Activated naive CD8-positive, alpha-beta T cell treated with anti-CD3 and anti-CD28 coated beads for 36 hours (primary cell): ENCODE results near the gene RCCD1. TPM values are rescaled to one million over a fixed set of nuclear protein-coding genes. Genes with fewer than 3 reads are reported as not detected.

Source experiments
- DNase-seq: peaks from one replicate; pipeline ENCODE4 v3.0.0; 2021
- H3K27ac Mint-ChIP-seq: one replicate; pipeline ENCODE4 v1.8.0; 2022; ENCODE audit warnings: mild to moderate bottlenecking, moderate library complexity, mixed read lengths
- H3K27me3 Mint-ChIP-seq: one replicate; pipeline ENCODE4 v1.8.0; 2022; ENCODE audit warnings: mild to moderate bottlenecking, mixed read lengths
- H3K36me3 Mint-ChIP-seq: one replicate; pipeline ENCODE4 v1.8.0; 2021; ENCODE audit warnings: mild to moderate bottlenecking, mixed read lengths
- H3K4me1 Mint-ChIP-seq: one replicate; pipeline ENCODE4 v1.8.0; 2021; ENCODE audit warnings: mixed read lengths
- H3K4me3 Mint-ChIP-seq: one replicate; pipeline ENCODE4 v1.8.0; 2022; ENCODE audit warnings: mild to moderate bottlenecking, moderate library complexity, mixed read lengths
- H3K9me3 Mint-ChIP-seq: one replicate; pipeline ENCODE4 v1.8.0; 2022; ENCODE audit warnings: mixed read lengths
- total RNA-seq, 2 experiments: library from RNA; stranded (reverse); gene quantifications; one replicate each; pipeline ENCODE4 v1.2.3, GENCODE V29; 2021

The RCCD1 gene
- total RNA-seq, 2 experiments from 2014 or later, result 23.3 to 23.6 TPM

DNA sequence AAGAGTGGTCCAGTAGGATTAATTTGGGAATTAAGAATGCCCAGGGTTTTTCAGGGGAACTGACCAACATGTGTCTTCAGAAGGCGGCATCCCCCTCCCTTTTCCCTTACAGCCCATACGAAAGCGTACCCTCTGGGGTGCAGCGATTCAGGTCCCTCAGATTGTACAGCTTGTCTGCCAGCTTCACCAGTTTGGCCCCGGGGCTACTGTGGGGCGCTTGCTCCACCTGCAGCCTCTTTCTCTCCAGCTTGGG lies 23.2 kb upstream of the RCCD1 start:
- peaks cover 45% of the 10 kb centered on the region for H3K4me1 Mint-ChIP-seq
- H3K27ac Mint-ChIP-seq, result peak overlapping the region; percentile 99
- no peaks in the 10 kb centered on the region for H3K9me3 Mint-ChIP-seq
- no peaks in the 10 kb centered on the region for H3K27me3 Mint-ChIP-seq
- H3K4me3 Mint-ChIP-seq, result peak overlapping the region; percentile 98
- H3K36me3 Mint-ChIP-seq, result peaks cover 15% of the 10 kb centered on the region
- no peak for DNase-seq

DNA sequence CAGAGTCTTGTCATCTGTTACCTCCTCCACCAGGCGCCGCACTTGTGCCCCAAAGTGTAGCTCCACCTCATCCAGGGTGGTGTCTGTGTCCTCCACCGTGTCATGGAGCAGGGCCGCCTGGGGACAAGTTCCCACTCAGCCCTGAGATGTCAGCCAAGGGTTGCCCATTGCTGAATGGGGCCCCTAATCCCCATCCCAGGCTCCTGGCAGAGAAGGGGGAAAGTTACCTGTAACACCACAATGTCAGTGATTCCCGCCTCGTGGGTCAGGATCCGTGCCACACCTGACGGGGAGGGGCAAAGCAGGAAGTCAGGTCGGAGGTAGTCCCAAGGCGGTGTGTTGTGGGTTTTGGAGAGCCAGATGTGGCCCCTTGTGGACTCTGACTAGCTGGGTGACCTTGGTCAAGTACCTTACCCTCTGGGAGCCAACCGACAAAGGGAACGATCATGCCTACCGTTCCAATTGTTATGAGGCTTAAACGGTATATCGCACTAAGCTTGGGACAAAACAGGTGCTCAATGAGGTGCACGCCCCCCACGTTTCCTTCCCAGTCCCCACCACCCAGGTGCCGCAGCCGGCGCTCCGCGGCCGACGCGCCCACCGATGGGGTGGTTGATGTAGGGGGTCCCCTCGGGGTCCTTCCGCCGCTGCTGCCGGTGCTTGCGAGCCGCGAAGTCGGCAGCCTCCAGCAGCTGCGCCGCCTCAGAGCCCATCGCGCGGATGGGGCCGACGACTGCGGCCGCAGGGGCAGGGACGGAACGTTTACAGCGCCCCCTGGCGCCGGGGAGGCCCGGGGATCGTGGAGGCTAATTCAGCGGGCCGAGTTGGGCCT lies 22.6 kb upstream of the RCCD1 start, which contains the start of gene HDDC3:
TSS of gene HDDC3 (minus strand) at position 722 of the 832 bp plus-strand sequence. CDS start at position 713, 9 bp downstream.
- no peaks in the 10 kb centered on the region for H3K27me3 Mint-ChIP-seq
- peaks cover 49% of the 10 kb centered on the region for H3K4me1 Mint-ChIP-seq
- peak within 1 kb of the TSS; percentile 98 for H3K4me3 Mint-ChIP-seq
- peaks cover 16% of the 10 kb centered on the region for H3K36me3 Mint-ChIP-seq
- no peaks in the 10 kb centered on the region for H3K9me3 Mint-ChIP-seq
- H3K27ac Mint-ChIP-seq, result peak within 1 kb of the TSS; percentile 99
- DNase-seq, result peak; percentile 92

DNA sequence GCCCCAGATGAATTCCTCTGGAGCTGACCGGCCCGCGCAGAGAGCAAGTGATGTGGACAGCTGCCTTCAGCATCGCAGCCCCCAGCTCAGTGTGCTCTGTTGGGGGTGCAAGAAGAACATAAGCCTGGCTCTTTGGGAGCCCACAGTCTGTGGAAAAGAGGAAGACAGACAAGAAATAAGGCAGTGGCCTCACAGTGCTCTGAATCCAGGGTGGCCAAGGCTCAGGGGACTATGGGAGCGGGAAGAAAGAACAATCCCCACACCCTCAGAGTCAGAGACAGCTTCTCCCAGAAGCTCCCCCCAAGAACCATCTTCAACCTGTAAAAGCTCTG lies 22.1 kb upstream of the RCCD1 start:
- H3K36me3 Mint-ChIP-seq, result peaks cover 16% of the 10 kb centered on the region
- H3K4me3 Mint-ChIP-seq, result peak overlapping the region; percentile 98
- no peaks in the 10 kb centered on the region for H3K27me3 Mint-ChIP-seq
- no peaks in the 10 kb centered on the region for H3K9me3 Mint-ChIP-seq
- H3K27ac Mint-ChIP-seq, result peak overlapping the region; percentile 99
- DNase-seq, result no peak
- H3K4me1 Mint-ChIP-seq, result peaks cover 49% of the 10 kb centered on the region

DNA sequence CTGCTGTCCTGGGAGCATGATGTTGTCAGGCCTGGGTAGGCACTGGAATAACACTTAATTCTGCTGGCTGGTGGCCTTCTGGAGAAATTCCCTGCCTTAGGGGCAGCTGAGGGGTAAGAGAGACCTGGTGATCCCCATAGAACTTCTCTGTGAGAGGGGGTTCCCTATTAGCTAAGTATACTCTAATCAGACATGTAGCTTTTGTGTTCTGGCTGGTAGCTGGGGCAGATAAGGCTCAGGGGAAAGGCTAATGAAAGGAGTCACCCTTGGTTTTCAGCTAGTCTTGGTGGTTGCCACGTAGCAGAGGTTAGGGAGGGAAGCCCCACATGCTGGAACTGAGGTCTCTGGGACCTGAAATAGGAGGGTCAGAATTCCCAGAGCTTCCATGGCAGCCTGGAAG lies 21.4 kb upstream of the RCCD1 start:
- peaks cover 17% of the 10 kb centered on the region for H3K36me3 Mint-ChIP-seq
- no peak overlapping the region for H3K27ac Mint-ChIP-seq
- peaks cover 48% of the 10 kb centered on the region for H3K4me1 Mint-ChIP-seq

DNA sequence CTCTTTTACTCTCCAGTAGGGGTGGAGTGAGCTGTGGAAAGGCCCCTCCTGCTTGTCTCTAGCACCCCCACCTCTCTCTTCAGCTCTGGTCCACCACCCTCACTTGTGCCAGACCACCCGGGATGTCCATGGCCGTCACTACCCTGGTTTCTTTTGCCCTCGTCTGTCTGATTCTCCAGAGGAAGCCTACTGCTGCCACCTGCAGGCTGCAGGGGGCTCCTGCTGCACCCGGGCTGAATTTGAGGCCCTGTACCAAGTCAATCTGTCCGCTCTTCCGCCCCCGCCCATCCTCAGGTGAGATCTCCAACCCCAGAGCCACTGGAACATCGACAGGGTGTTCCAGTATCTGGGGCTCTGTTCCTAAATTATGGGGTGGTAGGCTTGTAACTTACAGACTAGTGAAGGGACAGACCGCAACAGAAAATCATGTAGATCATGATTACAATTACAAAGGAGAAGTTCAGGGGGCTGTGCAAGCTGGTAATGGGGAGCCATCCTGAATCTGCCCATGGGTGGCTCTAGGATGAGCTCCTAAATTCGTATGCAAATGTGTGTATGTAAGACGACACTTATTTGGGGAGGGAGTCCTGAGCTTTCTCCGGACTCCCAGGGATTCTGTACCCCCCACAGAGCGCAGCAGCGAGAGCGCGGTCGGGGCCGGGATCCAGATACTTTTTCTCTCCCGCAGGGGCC lies 20.3 kb upstream of the RCCD1 start:
- Mint-ChIP-seq H3K4me3 (peak overlapping the region; percentile 86), H3K4me1 (peaks cover 41% of the 10 kb centered on the region), H3K27me3 (no peaks in the 10 kb centered on the region), H3K36me3 (peaks cover 18% of the 10 kb centered on the region), H3K27ac (peak overlapping the region; percentile 90), H3K9me3 (no peaks in the 10 kb centered on the region)
- DNase-seq, result peak; percentile 89

More for the DNA sequence above, 21.4 kb upstream of the RCCD1 start:
- Mint-ChIP-seq H3K9me3 (no peaks in the 10 kb centered on the region), H3K4me3 (no peak overlapping the region), H3K27me3 (no peaks in the 10 kb centered on the region)
- no peak for DNase-seq

DNA sequence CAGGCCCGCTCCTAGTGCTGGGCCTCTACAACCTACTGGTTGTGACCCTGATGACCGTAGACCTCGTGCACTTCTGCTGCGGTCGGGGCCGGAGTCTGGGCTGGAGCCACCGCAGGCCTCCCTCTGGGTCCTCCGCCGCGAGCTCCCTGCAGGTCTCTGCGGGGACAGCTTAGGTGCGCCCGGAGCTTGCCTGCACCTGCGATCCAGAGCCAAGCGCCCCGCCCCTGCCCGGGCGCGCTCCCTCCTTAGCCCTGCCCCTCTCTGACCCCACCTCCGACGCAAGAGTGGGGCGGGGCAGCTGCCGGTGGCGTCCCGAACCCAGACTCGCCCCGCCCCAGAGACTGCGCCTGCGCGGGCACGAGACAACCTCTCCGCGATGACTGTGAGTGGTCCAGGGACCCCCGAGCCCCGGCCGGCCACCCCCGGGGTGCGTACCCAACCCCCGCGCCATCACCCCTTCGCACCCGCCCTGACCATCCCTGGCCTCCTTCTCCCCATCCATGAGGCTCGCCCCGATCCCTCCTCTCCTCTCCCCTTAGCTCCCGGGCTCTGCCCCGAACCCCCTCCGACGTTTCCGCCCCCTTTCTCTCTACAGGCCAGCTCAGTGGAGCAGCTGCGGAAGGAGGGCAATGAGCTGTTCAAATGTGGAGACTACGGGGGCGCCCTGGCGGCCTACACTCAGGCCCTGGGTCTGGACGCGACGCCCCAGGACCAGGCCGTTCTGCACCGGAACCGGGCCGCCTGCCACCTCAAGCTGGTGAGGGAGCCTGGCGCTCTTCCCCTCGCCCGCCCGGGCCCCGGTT lies 19.5 kb upstream of the RCCD1 start, which contains the start of gene UNC45A:
TSS of gene UNC45A (plus strand) at position 337 of the 803 bp plus-strand sequence. CDS start at position 377, 40 bp downstream.
- Mint-ChIP-seq H3K27me3 (no peaks in the 10 kb centered on the region), H3K4me1 (peaks cover 38% of the 10 kb centered on the region), H3K27ac (peak within 1 kb of the TSS; percentile 90), H3K4me3 (peak within 1 kb of the TSS; percentile 86), H3K36me3 (peaks cover 18% of the 10 kb centered on the region), H3K9me3 (no peaks in the 10 kb centered on the region)
- peak; percentile 98 for DNase-seq

DNA sequence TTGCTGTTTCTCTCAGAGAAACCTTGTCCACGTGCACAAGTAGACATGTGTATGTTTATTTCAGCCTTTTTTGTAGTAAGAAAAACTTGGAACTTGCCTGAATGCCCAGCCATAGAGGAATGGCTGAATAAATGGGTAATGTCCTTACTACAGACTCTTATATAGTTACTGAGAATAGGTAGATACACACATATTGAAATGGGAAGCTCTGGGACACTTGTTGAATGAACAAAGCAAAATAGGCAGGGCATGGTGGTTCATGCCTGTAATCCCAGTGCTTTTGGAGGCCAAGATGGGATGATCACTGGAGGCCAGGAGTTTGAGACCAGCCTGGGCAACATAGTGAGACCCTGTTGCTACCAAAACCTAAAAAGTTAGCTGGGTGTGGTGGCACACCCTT lies 17.9 kb upstream of the RCCD1 start:
- Mint-ChIP-seq H3K4me3 (peak overlapping the region; percentile 86), H3K9me3 (no peaks in the 10 kb centered on the region), H3K27ac (no peak overlapping the region), H3K27me3 (no peaks in the 10 kb centered on the region), H3K36me3 (peaks cover 16% of the 10 kb centered on the region), H3K4me1 (peaks cover 26% of the 10 kb centered on the region)
- DNase-seq, result no peak

DNA sequence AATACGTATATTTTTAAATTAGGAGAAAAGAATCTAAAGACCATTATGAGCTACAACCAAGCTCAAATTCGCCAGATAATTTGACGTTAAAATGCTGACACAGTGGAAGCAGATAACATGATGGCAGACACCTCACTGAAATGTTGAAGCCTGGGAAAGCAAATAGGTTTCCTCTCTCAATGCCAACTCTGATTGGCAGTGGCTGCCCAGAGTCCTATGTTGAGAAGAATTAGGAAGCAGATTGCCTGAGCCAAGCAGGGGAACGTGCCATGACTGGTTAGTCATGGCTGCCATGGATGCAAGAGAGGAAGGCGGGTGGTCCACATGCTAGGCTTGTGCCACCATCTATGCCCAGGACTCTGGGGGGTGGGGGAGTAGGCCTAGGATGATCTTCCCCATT lies 16.4 kb upstream of the RCCD1 start:
- Mint-ChIP-seq H3K4me3 (no peak overlapping the region), H3K4me1 (peaks cover 22% of the 10 kb centered on the region), H3K36me3 (peaks cover 16% of the 10 kb centered on the region), H3K9me3 (no peaks in the 10 kb centered on the region), H3K27me3 (no peaks in the 10 kb centered on the region), H3K27ac (no peak overlapping the region)
- DNase-seq, result no peak

DNA sequence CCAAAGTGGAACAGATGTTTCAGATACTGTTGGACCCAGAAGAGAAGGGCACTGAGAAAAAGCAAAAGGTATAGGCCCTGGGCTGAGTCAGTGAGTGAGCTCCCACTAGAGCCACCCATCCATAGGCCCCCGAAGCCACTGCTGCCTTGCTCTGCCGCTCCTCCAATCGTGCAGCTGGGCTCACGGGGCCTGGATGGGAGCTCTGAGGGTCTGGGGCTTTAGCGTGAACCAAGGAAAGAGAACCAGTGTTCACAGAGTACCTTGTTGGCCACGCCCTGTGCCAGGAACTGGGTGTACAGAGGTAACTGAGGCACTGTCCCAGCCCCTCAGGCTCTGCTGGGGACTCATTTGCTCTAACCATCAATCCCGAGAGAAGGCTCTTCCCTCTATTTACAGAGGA lies 14.9 kb upstream of the RCCD1 start:
- Mint-ChIP-seq H3K9me3 (no peaks in the 10 kb centered on the region), H3K27me3 (no peaks in the 10 kb centered on the region), H3K36me3 (peaks cover 16% of the 10 kb centered on the region), H3K27ac (no peak overlapping the region), H3K4me1 (peaks cover 13% of the 10 kb centered on the region), H3K4me3 (no peak overlapping the region)
- DNase-seq, result no peak

DNA sequence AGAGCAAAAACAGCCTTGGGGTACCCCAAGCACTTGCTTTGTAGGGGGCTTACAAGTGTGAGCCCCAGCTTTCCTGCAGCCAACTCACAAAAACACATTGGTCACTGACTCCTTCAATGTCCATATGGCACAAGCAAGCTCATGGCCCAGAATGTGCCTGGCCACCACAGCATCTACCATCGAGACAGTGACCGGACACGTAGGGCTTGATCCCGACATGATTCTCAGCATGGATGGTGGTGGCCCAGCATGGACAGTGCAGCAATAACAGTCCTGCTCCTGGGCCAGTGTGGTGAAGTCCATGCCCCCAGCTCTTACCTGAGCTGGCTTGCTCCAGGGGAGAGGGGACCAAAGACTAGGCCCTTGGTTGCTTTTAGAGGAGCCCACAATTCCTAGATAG lies 13.6 kb upstream of the RCCD1 start:
- Mint-ChIP-seq H3K4me3 (no peak overlapping the region), H3K4me1 (peaks cover 9% of the 10 kb centered on the region)

DNA sequence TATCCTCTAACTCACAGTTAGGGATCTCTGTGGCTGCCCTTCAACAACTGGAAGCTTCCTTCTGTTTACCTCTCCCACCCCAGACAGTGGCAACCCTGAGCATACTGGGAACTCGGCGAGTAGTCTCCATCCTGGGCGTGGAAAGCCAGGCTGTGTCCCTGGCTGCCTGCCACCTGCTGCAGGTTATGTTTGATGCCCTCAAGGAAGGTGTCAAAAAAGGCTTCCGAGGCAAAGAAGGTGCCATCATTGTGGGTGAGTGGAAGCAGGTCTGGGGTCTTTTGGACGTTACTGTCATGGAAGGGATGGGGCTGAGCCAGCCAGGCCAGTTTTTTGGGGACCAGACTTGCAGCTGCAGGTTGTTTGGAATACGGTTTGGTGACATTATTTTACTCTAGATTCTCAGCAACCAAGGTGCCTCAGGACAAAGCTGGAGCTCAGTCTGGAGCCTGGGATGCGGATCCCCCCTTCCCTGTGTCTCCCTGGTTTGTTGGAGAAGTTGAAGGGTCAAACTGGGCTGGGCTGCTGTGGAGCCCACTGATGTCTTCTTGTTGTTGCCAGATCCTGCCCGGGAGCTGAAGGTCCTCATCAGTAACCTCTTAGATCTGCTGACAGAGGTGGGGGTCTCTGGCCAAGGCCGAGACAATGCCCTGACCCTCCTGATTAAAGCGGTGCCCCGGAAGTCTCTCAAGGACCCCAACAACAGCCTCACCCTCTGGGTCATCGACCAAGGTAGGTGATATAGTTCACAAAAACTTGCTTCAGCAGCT lies 12.1 kb upstream of the RCCD1 start:
- H3K27me3 Mint-ChIP-seq, result no peaks in the 10 kb centered on the region
- H3K36me3 Mint-ChIP-seq, result peaks cover 9% of the 10 kb centered on the region
- H3K27ac Mint-ChIP-seq, result no peak overlapping the region

More for the DNA sequence above, 13.6 kb upstream of the RCCD1 start:
- Mint-ChIP-seq H3K36me3 (peaks cover 14% of the 10 kb centered on the region), H3K27me3 (no peaks in the 10 kb centered on the region), H3K27ac (no peak overlapping the region), H3K9me3 (no peaks in the 10 kb centered on the region)
- DNase-seq, result no peak

DNA sequence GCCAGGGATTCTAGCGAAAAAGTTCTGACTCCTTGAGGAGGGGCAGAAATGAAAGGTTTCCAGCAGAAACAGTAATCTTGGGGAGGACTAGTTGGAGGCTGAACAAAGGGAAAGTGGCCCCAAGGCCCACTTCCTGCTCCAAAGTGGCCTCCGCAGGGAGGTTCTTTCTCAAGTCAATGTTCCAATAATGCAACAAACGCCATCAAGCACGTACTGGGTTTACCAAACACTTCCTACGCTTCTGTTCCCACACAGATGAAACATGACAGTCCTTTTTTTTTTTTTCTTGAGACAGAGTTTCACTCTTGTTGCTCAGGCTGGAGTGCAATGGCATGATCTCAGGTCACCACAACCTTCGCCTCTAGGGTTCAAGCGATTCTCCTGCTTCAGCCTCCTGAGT lies 9.6 kb upstream of the RCCD1 start:
- H3K27ac Mint-ChIP-seq, result no peak overlapping the region
- H3K9me3 Mint-ChIP-seq, result no peaks in the 10 kb centered on the region
- H3K27me3 Mint-ChIP-seq, result no peaks in the 10 kb centered on the region
- H3K36me3 Mint-ChIP-seq, result peaks cover 10% of the 10 kb centered on the region
- no peak overlapping the region for H3K4me3 Mint-ChIP-seq
- no peak for DNase-seq
- no peaks in the 10 kb centered on the region for H3K4me1 Mint-ChIP-seq

More for the DNA sequence above, 12.1 kb upstream of the RCCD1 start:
- H3K4me1 Mint-ChIP-seq, result no peaks in the 10 kb centered on the region
- no peaks in the 10 kb centered on the region for H3K9me3 Mint-ChIP-seq
- H3K4me3 Mint-ChIP-seq, result no peak overlapping the region
- DNase-seq, result no peak

DNA sequence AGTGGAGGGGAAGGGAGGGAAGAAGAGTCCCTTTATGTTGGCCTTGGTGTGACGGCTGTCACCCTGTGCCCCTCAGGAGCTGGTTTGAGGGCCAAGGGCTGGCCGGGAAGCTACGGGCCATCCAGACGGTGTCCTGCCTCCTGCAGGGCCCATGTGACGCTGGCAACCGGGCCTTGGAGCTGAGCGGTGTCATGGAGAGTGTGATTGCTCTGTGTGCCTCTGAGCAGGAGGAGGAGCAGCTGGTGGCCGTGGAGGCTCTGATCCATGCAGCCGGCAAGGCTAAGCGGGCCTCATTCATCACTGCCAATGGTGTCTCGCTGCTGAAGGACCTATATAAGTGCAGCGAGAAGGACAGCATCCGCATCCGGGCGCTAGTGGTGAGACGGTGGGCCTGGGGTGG lies 8.1 kb upstream of the RCCD1 start:
- no peaks in the 10 kb centered on the region for H3K9me3 Mint-ChIP-seq
- DNase-seq, result no peak
- H3K4me1 Mint-ChIP-seq, result no peaks in the 10 kb centered on the region
- peaks cover 6% of the 10 kb centered on the region for H3K36me3 Mint-ChIP-seq
- H3K27me3 Mint-ChIP-seq, result no peaks in the 10 kb centered on the region
- H3K4me3 Mint-ChIP-seq, result no peak overlapping the region
- H3K27ac Mint-ChIP-seq, result no peak overlapping the region

DNA sequence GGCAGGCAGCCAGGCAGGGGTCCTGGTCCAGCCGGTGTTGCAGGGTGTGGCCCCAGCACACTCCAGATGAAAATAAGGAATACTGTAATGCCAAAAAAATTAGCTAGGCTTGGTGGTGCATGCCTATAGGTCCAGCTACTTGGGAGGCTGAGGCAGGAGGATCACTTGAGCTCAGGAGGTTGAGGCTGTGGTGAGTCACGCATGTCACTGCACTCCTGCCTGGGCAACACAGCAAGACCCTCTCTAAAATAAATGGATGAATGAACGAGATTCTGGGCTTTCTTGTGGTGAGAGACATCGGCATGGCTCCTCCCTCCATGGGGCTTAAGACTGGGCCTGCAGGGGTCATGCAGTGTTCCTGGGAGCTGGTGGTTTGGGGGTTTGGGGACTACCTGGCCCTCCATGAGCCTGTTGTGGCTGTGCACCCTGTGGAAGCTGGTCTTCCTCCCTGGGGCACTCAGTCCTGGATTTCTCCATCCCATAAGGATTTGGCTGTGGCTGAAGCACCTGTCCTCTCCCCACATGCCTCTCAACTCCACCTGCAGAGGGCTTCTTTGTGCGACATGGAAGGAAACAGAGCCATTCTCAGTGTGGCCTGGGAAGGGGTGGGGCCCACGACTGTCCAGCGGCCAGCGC lies 7.6 kb upstream of the RCCD1 start:
- DNase-seq, result no peak
- H3K4me1 Mint-ChIP-seq, result no peaks in the 10 kb centered on the region
- peaks cover 9% of the 10 kb centered on the region for H3K36me3 Mint-ChIP-seq
- H3K27ac Mint-ChIP-seq, result no peak overlapping the region
- no peaks in the 10 kb centered on the region for H3K27me3 Mint-ChIP-seq
- no peaks in the 10 kb centered on the region for H3K9me3 Mint-ChIP-seq
- H3K4me3 Mint-ChIP-seq, result no peak overlapping the region
